ENCODE measurements around the gene NR2F6.

Gene NR2F6

DNA sequence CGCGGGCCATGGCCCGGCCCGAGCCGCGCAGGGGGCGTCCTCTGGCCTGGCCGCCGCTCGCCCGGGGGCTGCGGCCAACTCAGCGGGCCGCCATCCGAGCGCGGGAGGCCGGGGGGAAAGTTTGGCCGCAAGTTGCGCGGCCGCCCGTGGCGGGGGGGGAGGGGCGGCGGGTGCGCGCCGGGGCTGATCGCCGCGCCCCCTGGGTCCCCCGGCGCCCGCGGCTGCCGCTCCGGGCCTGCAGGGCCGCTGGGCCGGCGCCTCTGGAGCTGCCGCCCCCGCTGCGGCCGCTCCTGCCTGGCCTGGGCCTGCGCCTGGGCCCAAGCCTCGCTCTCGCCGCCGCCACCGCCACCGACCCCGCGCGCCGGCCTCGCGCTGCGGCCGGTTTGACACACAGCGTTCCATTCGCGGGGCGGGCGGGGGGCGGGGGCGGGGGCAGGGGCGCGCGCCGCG, at the start of gene NR2F6:
TSS of gene NR2F6 (minus strand) at position 385 of the 450 bp plus-strand sequence. CDS start 699 bp downstream, outside the sequence.
- TF ChIP-seq POLR2A (IDR thresholded peaks at IDR 0.05; ENCODE audit: low read depth, low read length) = peak; percentile 67
- FAIRE-seq (no peak), DNase-seq (ENCODE audit: insufficient read length, low spot score) (no peak)

- FAIRE-seq (no peak), DNase-seq (ENCODE audit: insufficient read length, low spot score) (peak; percentile 69)
- TF ChIP-seq POLR2A (IDR thresholded peaks at IDR 0.05; ENCODE audit: low read depth, low read length) = no peak
Measured at GRCh38 chr19:17294051-17294891, 48.6 kb upstream of the NR2F6 start.

DNA sequence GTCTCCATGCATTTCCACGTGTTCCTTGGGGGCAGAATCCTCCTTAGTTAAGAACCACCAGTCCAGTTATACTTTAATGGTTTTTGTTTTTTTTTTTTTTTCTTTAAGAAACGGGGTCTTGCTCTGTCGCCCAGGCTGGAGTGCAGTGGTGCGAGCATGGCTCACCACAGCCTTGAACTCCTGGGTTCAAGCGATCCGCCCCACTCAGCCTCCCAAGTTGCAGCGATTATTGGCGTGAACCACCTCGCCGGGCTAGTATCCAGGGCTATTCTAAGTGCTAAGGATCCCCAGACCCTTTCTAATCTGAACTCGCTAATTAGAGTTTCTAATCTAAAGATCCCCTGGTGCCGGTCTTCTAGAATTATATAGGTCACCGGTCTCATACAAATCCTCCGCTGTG, 47.9 kb upstream of the NR2F6 start:
- DNase-seq (ENCODE audit: insufficient read length, low spot score) (no peak), FAIRE-seq (no peak)
- TF ChIP-seq POLR2A (IDR thresholded peaks at IDR 0.05; ENCODE audit: low read depth, low read length) = no peak

DNA sequence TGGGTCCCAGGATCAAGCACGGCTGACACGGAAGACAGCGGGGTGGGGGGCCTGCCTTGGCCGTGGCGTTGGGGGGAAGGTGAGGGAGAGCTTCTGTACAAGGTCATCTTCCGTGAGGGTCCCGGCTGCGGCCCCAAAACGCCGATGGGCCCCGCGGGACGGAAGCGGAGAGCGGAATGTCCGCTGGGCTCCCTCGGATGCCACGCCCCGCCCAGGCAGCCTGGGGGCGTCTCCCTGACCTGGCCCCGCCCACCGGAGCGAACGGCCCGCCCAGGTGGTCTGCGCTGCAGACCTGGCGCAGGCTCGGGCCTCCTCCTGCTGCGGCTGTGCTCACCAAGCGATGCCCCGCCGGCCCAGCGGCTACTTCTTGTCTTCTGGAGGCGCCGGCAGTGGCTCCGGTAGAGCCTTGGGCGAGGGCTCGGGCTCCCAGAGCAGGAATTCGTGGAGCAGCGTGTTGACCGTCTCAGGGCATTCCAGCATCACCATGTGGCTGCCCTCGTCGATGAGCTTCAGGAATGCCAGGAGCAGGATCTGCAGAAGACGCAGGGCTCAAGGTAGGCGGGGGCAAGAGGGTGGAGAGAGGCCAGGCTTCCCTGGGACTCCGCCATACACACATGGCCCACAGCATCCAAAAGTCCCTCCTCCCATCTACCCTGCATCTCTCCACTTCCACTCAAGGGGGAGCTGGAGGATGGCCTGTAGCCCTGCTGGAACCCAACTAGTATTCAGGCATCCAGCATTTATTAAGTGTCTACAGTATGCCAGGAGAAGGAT, 46.8 kb upstream of the NR2F6 start:
- FAIRE-seq (peak; percentile 38), DNase-seq (ENCODE audit: insufficient read length, low spot score) (peak; percentile 94)
- peak; percentile 40; the same call in 1 of the 2 replicates for TF ChIP-seq POLR2A (IDR thresholded peaks at IDR 0.05; ENCODE audit: low read depth, low read length)

- FAIRE-seq (no peak), DNase-seq (ENCODE audit: insufficient read length, low spot score) (peak; percentile 63)
- no peak for TF ChIP-seq POLR2A (IDR thresholded peaks at IDR 0.05; ENCODE audit: low read depth, low read length)
Measured at GRCh38 chr19:17289489-17289888, 43.8 kb upstream of the NR2F6 start.

- DNase-seq (ENCODE audit: insufficient read length, low spot score) (no peak), FAIRE-seq (no peak)
- TF ChIP-seq POLR2A (IDR thresholded peaks at IDR 0.05; ENCODE audit: low read depth, low read length) = no peak
Measured at GRCh38 chr19:17286752-17287151, 41.0 kb upstream of the NR2F6 start.

- no peak for TF ChIP-seq POLR2A (IDR thresholded peaks at IDR 0.05; ENCODE audit: low read depth, low read length)
- FAIRE-seq (no peak), DNase-seq (ENCODE audit: insufficient read length, low spot score) (no peak)
Measured at GRCh38 chr19:17286263-17286662, 40.5 kb upstream of the NR2F6 start.

DNA sequence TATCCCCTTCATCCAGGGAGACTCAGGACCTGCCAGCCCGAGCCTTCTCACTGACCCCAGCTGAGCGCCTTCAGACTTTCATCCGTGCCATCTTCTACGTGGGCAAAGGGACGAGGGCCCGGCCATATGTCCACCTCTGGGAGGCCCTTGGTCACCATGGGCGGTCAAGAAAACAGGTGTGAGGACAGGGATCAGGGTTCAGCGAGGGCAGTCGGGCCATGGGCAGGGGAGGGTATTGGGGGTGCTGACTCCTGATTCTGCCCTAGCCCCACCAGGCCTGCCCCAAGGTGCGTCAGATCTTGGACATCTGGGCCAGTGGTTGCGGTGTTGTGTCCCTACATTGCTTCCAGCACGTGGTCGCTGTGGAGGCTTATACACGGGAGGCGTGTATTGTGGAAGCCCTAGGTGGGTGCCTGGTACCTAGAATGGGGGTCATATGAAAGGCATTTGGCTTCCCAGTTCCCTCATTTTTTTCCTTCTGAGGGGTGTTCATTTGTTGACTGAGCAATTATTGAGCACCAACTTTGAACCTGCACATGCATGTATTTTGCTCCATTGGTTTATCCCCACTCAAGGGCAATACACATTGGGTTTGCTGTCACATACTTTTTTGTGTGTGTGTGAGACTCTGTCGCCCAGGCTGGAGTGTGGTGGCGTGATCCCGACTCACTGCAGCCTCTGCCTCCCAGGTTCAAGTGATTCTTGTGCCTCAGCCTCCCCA, 39.9 kb upstream of the NR2F6 start:
- FAIRE-seq (no peak), DNase-seq (ENCODE audit: insufficient read length, low spot score) (no peak)
- no peak for TF ChIP-seq POLR2A (IDR thresholded peaks at IDR 0.05; ENCODE audit: low read depth, low read length)

- TF ChIP-seq POLR2A (IDR thresholded peaks at IDR 0.05; ENCODE audit: low read depth, low read length) = no peak
- DNase-seq (ENCODE audit: insufficient read length, low spot score) = no peak
- FAIRE-seq = no peak
Measured at GRCh38 chr19:17283504-17283996, 37.8 kb upstream of the NR2F6 start.

- FAIRE-seq (no peak), DNase-seq (ENCODE audit: insufficient read length, low spot score) (peak; percentile 86)
- 0 out of 2 replicates have a peak, but pooled peaks have one; percentile 12 for TF ChIP-seq POLR2A (IDR thresholded peaks at IDR 0.05; ENCODE audit: low read depth, low read length)
Measured at GRCh38 chr19:17282488-17283125, 36.9 kb upstream of the NR2F6 start.

DNA sequence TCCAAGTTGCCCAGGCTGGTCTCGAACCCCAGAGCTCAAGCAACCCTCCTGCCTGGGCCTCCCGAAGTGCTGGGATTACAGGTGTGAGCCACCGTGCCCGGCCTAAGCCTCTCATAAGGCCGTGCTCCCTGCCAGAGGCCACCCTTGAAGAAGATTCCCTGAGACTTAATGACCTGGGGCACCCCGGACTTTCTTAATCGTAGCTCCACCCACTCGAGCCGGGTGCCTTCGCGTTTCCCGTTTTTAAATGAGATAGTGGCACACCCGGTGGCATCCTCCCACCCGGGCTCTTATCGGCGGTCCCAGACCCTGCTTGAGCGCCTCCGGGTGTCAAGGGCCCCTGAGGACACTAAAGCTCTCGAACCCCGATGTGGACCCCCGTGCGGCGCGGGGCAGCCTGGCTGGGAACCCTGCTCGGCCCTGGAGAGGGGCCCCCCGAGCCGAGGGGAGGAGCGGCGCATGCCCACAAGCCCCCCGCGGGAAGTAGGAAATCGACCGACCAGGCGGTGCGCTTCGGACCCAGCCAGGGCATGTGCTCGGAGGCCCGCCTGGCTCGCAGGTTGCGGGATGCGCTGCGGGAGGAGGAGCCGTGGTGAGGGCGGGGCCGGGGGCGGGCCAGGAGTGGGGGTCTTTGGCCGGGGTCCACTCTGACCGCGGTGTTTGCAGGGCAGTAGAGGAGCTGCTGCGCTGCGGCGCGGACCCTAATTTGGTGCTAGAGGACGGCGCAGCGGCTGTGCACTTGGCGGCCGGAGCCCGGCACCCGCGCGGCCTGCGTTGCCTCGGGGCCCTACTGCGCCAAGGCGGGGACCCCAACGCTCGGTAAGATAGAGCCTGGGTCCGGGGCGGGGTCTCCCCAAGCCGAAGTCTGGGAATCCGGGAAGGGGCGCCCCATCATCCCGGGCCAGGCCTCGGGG, 35.9 kb upstream of the NR2F6 start, which contains the start of gene ANKLE1:
TSS of gene ANKLE1 (plus strand) at position 511 of the 914 bp plus-strand sequence. CDS start at position 531, 20 bp downstream.
- no peak for TF ChIP-seq POLR2A (IDR thresholded peaks at IDR 0.05; ENCODE audit: low read depth, low read length)
- no peak for FAIRE-seq
- DNase-seq (ENCODE audit: insufficient read length, low spot score) = no peak

GRCh38 chr19:17279436-17279835, 33.7 kb upstream of the NR2F6 start:
- FAIRE-seq = no peak
- TF ChIP-seq POLR2A (IDR thresholded peaks at IDR 0.05; ENCODE audit: low read depth, low read length) = no peak
- DNase-seq (ENCODE audit: insufficient read length, low spot score) = no peak

All from H54 (cell line).